Measurements from ENCODE around the gene ACKR2.
A peak's percentile ranks its signal among the peaks of the same experiment; 100 is the strongest.
"Not testable (repeated sequence)": the region's sequence is repeated elsewhere in the genome, so short reads cannot be mapped to it uniquely, and the experiment has no call there.

ACKR2 gene

DNA sequence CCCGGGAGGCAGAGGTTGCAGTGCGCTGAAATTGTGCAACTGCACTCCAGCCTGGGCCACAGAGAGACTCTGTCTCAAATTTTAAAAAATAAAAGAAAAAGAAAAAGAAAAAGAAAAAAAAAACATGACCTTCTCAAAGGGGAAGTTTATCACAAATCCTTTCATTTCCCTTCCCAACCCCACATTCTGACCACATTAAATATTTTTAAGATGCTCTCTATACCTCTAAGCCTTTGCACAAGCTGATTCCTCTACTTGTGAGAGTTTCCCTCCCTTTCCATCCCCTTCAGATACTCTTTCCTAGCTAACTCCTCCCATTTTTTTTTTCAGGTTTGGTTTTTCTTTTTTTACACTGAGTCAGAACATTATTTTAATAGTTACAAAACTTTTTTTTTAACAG, 9.0 kb upstream of the ACKR2 start:
- H3K4me3 ChIP-seq = no peak overlapping the region

DNA sequence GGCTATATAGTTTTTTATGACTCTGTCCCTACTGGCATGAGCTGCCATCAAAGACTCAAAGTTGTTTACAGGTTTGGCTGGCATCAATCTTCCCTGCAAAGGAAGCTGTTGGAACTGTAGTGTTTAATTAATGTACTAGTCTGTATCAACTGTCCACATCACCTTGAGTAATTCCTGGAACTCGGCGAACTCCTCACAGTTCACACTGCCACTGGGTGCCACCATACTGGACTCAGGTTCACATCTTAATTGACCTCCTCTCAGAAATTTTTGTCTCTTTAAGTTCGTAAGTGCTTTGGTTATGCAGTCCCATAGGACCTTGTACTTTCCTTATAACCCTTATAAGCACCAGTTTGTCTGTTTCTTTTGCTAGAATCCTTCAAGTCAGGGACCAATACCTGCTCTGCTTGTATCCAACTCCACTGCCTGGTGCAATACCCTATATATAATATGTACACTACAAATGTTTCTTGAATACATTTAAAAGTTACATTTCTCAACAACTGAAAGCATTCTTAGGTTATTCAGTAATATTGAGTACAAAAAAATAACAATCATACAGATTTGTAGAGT, 8.1 kb upstream of the ACKR2 start:
- Histone ChIP-seq H3K27ac (no peak overlapping the region), H3K4me3 (no peak overlapping the region)

More for the DNA sequence above, 9.0 kb upstream of the ACKR2 start:
- no peak overlapping the region for H3K27ac ChIP-seq

DNA sequence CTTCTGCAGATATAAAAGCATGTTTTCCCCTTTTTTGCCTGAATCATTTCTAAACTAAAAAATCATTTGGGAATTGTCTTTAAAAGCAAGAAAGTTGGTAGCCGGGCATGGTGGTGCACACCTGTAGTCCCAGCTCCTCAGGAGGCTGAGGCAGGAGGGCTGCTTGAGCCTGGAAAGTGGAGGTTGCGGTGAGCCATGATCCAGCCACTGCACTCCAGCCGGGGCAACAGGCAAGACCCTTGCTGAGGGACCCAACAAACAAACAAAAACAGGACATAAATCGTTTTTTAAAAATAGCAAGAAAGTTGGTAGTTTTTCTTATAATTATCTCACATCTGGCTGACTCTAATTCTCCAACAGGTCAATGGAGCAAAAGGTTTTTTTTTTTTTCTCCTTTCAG, 7.5 kb upstream of the ACKR2 start:
- Histone ChIP-seq H3K27ac (no peak overlapping the region), H3K4me3 (no peak overlapping the region)

DNA sequence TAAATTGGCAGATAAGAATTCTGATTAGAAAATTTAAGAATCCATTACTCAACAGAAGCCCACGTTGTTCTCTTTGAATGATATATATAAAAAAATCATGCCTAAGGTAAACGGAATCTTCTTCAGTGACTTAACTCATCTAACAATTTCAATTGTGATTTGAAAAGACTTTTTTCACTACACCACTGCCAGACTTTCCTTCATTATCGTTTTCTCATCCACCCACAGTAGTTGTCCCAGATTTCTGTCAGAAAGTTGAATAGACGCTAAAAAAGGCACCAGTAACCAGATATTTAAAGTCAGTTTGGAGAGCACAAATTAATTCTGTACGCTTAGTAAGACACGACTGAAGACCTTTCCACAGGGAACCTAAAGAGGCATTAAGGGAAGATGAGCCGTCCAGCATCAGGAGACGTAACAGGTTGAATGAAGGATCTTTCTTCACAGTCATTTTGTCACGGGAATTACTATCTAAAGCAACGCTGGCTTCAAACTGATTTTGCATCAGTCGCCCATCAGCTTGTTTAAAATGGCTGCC, 6.3 kb upstream of the ACKR2 start:
- Histone ChIP-seq H3K27ac (peak overlapping the region in 16 of 21 experiments; percentile 82 to 97 (median 94)), H3K4me3 (peak overlapping the region; percentile 63 to 90 (median 83))

DNA sequence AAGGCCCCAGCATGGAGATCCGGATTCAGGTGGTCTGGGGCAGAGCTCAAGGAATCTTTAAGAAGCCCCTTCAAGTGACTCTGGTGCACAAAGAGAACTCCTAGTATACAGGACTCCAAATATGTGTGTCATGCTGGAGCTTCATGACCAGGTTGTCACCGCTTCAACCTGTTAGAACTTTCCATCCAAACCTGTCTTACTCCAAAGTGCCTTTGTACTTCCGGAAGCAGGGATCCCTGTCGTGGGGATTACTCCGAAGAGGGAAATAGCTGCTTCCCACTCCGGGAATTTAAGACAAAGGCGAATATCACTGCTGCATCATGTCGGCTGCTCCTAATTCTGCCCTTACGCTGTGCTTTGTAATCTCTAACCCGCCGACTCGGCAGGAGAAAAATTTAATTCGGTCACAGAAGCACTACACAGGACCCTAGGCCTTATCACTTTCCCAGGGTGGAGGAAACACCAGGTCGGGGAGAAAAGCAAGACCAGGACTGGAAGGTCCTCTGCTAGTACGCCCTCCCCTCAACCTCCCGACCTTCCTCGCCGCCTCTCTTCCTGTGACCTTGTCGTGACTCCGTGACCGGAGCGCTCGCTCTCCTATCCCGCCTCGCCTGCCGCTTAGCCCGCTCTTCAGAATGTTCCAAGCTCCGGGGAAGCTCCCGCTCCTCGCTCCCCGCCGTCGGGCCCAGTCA, 5.7 kb upstream of the ACKR2 start:
- peak overlapping the region; percentile 63 to 90 (median 83) for H3K4me3 ChIP-seq
- peak overlapping the region; percentile 60 to 97 (median 92) for H3K27ac ChIP-seq

DNA sequence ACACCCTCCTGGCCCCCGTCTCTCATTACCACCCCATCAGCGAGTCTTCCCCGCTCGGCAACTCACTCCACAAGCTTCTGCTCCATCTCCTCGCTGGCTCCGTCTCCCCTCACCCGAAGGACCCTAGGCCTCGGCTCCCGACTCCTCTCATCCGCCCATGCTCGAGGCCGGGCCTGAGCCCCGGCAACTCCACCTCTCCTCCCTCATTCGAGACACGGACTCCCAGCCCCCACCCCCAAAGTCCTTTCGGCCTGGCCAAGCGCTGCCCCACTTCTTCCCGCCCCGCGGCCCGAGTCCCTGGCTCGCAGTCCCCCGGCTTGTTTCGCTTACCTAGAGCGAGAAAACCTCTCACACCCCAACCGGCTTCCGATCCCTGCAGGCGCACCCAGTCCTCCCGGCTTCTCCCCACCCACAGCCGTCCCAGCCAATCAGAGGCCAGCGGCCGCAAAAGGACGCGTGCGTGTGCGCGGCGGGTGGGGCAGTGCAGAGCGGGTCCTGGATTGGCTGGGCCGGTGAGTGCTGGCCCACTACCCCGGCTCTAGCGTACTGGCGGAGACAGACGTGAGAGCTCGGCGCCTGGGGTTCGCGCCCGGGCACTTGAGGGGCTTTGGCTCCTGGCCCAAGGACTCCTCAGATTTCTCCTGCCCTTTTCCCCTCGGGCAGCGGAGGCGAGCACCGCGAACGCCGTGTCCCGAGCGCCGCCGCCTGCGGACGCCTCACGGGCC, 5.0 kb upstream of the ACKR2 start, which contains the start of gene HIGD1A:
Gene HIGD1A, minus strand, starts transcription at position 385 of the 725 bp plus-strand sequence. CDS start 10,237 bp downstream, outside the sequence.
- H3K27ac ChIP-seq = peak within 1 kb of the TSS; percentile 60 to 97 (median 92)
- peak within 1 kb of the TSS; percentile 63 to 90 (median 83) for H3K4me3 ChIP-seq

DNA sequence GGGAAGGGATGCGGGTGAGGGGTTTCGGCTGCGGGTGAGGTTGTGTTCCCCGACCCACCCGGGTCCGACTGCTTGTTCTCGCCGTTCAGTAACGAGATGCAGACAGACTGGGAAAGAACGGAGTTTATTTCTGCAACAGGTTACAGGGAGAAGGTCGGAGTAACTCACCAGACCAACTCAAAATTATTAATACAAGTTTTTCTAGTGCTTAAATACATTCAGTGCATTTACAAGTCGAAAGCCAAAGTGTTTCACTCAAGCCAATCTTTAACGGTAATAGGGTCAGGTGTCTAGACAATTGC, 4.5 kb upstream of the ACKR2 start:
- Histone ChIP-seq H3K4me3 (peak overlapping the region; percentile 63 to 90 (median 83)), H3K27ac (peak overlapping the region in 20 of 21 experiments; percentile 62 to 97 (median 92))

DNA sequence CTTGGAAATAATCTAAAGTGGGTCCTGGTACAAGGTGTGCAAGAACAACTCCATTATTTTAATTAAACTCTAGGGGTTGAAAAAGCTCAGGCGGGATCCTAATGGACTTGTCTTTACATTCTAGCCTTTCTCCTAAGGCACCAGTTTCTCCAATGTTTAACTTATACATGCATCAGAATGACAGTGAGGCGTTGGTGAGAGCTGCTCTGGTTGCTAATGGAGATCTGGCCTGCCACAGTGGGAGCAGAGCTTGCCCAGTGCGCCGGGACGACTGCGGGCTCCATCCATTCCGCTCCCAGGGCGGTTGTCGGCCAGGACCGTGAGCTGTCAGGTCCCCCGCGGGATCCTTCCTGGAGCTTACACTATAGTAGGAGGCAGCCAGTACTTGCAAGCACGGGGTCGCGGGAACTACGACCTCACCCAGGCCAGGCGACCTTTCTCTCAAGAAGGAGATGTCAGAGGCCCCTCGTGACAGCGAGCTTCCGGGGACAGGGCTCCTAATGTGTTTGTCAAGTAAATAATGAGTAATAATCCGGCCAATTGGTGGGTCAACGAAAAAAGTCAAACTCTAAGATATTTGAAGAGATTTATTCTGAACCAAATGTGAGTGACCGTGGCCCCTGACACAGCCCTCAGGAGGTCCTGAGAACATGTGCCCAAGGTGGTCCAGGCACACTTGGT, 4.0 kb upstream of the ACKR2 start:
- Histone ChIP-seq H3K27ac (peak overlapping the region in 4 of 21 experiments; percentile 85 to 97 (median 93)), H3K4me3 (peak overlapping the region; percentile 63 to 90 (median 83))

DNA sequence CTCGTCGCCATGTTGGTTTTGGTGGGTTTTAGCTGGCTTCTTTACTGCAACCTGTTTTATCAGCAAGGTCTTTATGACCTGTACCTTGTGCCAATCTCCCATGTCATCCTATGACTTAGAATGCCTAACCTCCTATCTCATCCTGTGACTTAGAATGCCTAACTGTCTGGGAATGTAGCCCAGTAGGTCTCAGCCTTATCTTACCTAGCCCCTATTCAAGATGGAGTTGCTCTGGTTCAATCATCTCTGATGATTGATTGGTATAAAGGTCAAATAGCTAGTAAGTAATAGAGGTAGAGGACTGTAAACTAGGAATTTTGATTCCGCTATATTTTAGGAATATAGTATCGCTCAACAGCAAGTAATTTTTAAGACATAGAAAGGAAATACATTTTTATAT, 1.3 kb upstream of the ACKR2 start:
- H3K4me3 ChIP-seq = no peak overlapping the region

DNA sequence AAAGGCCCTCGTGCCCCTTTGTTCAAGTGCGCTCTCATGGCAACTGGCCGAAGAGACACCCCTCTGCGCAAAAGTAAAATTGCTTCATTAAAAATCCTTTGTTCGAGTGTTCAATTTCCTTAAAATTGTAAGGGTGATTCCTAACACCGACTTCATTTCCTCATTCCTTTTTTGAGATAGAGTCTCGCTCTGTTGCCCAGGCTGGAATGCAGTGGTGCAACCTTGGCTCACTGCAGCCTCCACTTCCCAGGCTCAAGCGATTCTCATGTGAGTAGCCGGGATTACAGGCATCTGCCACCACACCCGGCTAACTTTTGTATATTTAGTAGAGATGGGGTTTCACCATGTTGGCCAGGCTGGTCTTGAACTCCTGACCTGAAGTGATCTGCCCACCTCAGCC, 1.5 kb downstream of the ACKR2 start:
- not testable (repeated sequence) for H3K27ac ChIP-seq, H3K4me3 ChIP-seq

More for the DNA sequence above, 1.3 kb upstream of the ACKR2 start:
- no peak overlapping the region for H3K27ac ChIP-seq

DNA sequence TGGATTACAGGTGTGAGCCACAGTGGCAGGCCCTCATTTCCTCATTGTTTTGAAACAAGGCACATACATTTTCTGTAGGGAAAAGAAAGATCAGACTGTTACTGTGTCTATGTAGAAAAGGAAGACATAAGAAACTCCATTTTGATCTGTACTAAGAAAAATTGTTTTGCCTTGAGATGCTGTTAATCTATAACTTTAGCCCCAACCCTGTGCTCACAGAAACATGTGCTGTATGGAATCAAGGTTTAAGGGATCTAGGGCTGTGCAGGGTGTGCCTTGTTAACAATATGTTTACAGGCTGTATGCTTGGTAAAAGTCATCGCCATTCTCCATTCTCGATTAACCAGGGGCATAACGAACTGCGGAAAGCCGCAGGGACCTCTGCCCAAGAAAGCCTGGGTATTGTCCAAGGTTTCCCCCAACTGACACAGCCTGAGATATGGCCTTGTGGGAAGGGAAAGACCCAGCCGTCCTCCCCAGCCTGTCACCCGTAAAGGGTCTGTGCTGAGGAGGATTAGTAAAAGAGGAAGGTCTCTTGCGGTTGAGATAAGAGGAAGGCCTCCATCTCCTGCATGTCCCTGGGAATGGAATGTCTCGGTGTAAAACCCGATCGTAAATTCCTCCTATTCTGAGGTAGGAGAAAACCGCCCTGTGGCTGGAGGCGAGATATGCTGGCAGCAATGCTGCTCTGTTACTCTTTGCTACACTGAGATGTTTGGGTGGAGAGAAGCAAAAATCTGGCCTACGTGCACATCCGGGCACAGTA, 2.1 kb downstream of the ACKR2 start:
- not testable (repeated sequence) for H3K27ac ChIP-seq, H3K4me3 ChIP-seq

DNA sequence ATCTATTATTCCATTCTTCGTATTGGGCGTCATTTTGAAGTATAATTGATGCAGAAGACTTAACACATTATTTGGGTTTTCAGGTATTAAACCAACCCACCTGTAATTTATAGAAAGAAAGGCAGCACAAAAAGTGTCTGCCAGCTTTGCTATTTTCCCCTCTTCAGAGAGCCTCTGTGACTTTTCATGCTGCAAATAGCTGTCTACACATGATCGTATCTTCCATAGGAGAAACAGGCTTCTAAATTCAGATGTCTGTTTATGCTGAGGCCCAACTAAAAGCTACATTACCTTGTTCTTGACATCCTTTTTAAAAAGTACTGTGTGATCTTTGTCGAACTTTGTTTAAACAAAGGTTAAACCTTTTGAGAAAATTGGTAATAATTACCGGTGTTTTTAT, 5.0 kb downstream of the ACKR2 start:
- no peak overlapping the region for H3K4me3 ChIP-seq
- H3K27ac ChIP-seq = peak overlapping the region in 2 of 21 experiments; percentile 3 to 53

DNA sequence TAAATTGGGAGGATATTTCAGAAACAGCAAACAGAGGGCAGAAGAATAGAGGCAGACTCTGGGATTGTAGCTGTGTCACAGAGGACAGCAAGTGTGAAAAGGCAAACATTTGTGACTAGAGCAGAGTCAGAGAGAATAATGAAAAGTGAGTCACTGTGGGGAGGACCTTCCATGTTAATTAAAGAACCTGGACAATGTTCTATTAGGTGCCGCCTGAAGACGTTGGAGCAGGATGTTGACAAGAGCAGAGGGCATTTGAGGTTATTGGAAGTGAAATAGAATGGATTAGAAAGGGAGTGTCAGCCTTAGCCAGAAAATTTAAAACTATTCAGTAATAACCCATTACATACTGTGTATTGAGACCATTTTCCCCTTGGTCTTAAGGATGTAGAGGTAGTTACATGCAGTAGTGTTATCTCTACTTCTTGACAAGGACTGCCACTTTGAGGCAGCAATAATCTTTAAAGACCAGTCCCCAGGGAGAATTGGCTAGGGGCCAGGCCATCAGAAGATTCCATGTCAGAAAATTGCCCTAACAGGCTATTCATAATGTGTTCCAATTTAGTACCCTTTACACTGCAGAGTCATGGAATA, 5.8 kb downstream of the ACKR2 start:
- H3K27ac ChIP-seq = peak overlapping the region in 6 of 21 experiments; percentile 3 to 53 (median 15)

DNA sequence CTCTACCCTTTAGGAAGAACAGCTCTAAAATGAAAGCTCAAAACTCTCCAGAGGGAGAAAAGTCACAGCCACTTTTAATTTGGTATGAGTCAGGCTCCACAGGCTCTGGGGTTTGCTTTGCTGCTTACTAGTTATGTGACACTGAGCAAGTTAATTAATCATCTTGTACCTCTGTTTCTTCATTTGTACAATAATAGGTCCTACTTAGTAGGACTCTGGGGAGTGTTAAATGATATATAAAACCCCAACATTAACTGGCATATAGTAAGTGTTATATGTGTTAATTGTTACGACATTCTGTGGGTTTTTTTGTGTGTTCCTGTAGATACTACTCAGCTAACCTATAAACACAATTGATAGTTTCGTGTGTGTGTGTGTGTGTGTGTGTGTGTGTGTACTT, 6.6 kb downstream of the ACKR2 start:
- Histone ChIP-seq H3K27ac (peak overlapping the region in 3 of 21 experiments; percentile 3 to 53 (median 8)), H3K4me3 (no peak overlapping the region)

More for the DNA sequence above, 5.8 kb downstream of the ACKR2 start:
- H3K4me3 ChIP-seq = no peak overlapping the region

DNA sequence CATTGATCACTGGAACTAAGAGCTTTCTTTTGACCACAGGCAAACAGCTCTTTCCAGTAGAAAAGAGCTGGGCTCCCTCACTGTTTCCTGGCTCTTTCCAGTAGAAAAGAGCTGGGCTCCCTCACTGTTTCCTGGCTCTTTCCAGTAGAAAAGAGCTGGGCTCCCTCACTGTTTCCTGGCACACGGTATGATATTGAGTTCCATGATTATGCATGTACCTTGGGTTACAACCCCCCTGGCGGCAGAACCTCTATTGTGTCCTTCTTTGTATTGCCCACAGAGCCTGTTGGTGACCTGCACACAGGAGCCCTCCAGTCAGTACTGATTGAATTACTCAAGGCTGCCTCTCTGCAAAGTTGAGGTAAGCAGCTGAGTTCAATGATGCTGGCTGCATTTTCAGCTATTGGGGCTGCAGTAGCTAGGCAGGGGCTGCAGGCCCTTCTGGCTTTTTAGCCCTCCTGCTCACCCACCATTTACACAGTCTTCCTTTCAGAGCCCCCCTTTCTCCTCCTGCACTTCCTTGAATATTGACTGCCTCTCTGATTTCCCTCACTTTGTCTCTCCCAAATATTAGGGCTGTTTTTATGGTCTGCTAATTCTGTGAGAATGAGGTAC, 10.2 kb downstream of the ACKR2 start:
- peak overlapping the region in 6 of 21 experiments; percentile 24 to 63 (median 36) for H3K27ac ChIP-seq

DNA sequence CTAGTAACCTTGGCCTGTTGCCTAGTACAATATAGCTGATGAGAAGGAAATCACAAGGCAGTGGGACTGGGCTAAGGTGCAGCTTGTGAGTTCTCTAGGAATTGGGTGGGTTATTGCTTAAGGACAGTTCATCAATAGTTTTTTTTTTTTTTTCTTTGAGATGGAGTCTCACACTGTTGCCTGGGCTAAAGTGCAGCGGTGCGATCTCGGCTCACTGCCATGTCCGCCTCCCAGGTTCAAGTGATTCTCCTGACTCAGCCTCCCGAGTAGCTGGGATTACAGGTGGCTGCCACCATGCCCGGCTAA, 11.5 kb downstream of the ACKR2 start:
- Histone ChIP-seq H3K27ac (no peak overlapping the region), H3K4me3 (no peak overlapping the region)

More for the DNA sequence above, 10.2 kb downstream of the ACKR2 start:
- no peak overlapping the region for H3K4me3 ChIP-seq

DNA sequence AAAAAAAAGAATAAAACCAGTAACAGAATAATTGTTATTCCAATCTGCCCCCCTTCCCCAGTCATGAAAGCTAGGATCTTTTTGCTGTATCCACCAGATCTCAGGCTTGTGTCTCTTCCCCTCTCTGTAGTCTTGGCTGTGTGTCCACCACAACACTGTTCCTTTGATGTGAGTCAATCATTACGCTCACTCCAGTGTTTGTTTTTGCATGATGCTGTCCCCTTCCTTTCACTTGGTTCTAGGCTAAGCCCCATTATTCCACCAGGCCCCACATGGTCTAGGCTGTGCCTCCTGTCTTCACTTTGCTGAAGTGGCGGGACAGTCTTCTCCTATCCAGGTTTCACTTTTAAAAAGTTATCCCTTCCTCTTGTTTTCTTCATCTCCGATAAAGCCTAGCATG, 13.6 kb downstream of the ACKR2 start:
- Histone ChIP-seq H3K27ac (peak overlapping the region in 11 of 21 experiments; percentile 8 to 78 (median 63)), H3K4me3 (no peak overlapping the region)

DNA sequence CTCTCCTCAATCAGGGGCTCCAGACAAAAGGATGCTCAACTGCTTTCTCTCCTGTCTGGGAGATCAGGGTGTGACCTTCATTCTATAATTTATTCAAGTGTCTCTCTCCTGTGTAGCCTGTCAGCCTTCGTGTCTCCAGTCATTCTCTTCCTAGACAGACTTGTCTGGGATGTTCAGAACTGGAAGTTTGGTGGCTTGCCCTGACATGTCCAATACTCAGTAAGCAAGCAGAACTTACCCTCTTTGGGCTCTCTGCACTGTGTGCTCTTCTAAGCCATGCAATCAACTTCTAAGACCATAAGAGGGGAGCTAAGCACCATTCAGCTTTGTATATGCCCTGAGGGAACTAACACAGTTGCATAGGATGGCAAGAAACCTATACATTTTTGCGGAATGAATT, 14.1 kb downstream of the ACKR2 start:
- no peak overlapping the region for H3K4me3 ChIP-seq
- peak overlapping the region in 12 of 21 experiments; percentile 19 to 78 (median 62) for H3K27ac ChIP-seq

Measured in skin epidermis (tissue), 12 donors.